22Rv1 (cell line): ENCODE measurements around the gene MINDY3.

Experiments used
- ZFX ChIP-seq: fragments of 450-650 bp; IDR thresholded peaks from 2 replicates; pipeline ENCODE4 v1.6.1; 2017; ENCODE audit warnings: antibody characterized with exemption, borderline replicate concordance
- TF ChIP-seq, protein P1 (sequence below): fragments of 450-650 bp; IDR thresholded peaks from 2 replicates; pipeline ENCODE4 v1.5.1; 2017; ENCODE audit warnings: mild to moderate bottlenecking

GRCh38 chr10:15805395-15806058 is 54.8 kb downstream of the MINDY3 start:
- TF ChIP-seq, protein P1, sequence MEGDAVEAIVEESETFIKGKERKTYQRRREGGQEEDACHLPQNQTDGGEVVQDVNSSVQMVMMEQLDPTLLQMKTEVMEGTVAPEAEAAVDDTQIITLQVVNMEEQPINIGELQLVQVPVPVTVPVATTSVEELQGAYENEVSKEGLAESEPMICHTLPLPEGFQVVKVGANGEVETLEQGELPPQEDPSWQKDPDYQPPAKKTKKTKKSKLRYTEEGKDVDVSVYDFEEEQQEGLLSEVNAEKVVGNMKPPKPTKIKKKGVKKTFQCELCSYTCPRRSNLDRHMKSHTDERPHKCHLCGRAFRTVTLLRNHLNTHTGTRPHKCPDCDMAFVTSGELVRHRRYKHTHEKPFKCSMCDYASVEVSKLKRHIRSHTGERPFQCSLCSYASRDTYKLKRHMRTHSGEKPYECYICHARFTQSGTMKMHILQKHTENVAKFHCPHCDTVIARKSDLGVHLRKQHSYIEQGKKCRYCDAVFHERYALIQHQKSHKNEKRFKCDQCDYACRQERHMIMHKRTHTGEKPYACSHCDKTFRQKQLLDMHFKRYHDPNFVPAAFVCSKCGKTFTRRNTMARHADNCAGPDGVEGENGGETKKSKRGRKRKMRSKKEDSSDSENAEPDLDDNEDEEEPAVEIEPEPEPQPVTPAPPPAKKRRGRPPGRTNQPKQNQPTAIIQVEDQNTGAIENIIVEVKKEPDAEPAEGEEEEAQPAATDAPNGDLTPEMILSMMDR = no peak
- TF ChIP-seq ZFX = no peak
